Regular cardiac myocyte (primary cell): Measurements from ENCODE around the gene UXS1. TPM values are rescaled to one million over a fixed set of nuclear protein-coding genes. Genes with fewer than 3 reads are reported as not detected.

ENCODE experiments used
- total RNA-seq: library from RNA; depleted of rRNA; stranded (reverse); fragments of >200 nt; gene quantifications from 2 replicates; pipeline ENCODE4 v1.2.3, GENCODE V29; 2014

The UXS1 gene
- total RNA-seq = 49.5 and 75.5 TPM in 2 replicates

GRCh38 chr2:106193977-106194778 lies at the start of gene UXS1:
UXS1 (minus strand) TSS chr2:106194301; CDS start chr2:106194241, 60 bp downstream.

